HepG2 (cell line): Measurements from ENCODE around the gene NECAP2. TPM values are rescaled to one million over a fixed set of nuclear protein-coding genes. Genes with fewer than 3 reads are reported as not detected.

Source experiments
- ARID2 ChIP-seq: sonication (generic); formaldehyde crosslinking; IDR thresholded peaks from 2 replicates; pipeline ENCODE4 v1.8.1; 2022; ENCODE audit warnings: mild to moderate bottlenecking, missing genetic modification reagents, borderline replicate concordance
- FOXP1 ChIP-seq, 2 experiments: fragments of 450-650 bp in 1 of 2; IDR thresholded peaks; 2 replicates each; pipeline ENCODE4 v1.6.1; 2017 to 2018; ENCODE audit warnings: antibody characterized with exemption in 1 of 2
- HDAC1 ChIP-seq: sonication (generic); formaldehyde crosslinking; IDR thresholded peaks from 2 replicates; pipeline ENCODE4 v1.5.1; 2020; ENCODE audit warnings: mild to moderate bottlenecking, missing genetic modification reagents
- HES4 ChIP-seq: sonication (generic); formaldehyde crosslinking; IDR thresholded peaks from 2 replicates; pipeline ENCODE4 v1.9.0; 2021; ENCODE audit warnings: mild to moderate bottlenecking, missing genetic modification reagents, borderline replicate concordance
- JDP2 ChIP-seq: sonication (generic); formaldehyde crosslinking; IDR thresholded peaks from 2 replicates; pipeline ENCODE4 v1.8.1; 2022; ENCODE audit warnings: missing genetic modification reagents, borderline replicate concordance
- KLF13 ChIP-seq: sonication (generic); formaldehyde crosslinking; IDR thresholded peaks from 2 replicates; pipeline ENCODE4 v1.4.0; 2020; ENCODE audit warnings: mild to moderate bottlenecking, missing genetic modification reagents
- PAX8 ChIP-seq: sonication (generic); formaldehyde crosslinking; IDR thresholded peaks from 2 replicates; pipeline ENCODE4 v1.8.0; 2022; ENCODE audit warnings: mild to moderate bottlenecking, missing genetic modification reagents, borderline replicate concordance
- PBX2 ChIP-seq: IDR thresholded peaks from 2 replicates; pipeline ENCODE4 v1.6.1; 2016; ENCODE audit warnings: control low read depth
- SYNCRIP ChIP-seq: fragments of 200-400 bp; formaldehyde crosslinking; IDR thresholded peaks from 2 replicates; pipeline ENCODE4 v1.6.1; 2018; ENCODE audit warnings: mild to moderate bottlenecking, low read depth, low read length; ENCODE audit not compliant: insufficient read depth
- TIGD3 ChIP-seq: sonication (generic); formaldehyde crosslinking; IDR thresholded peaks from 2 replicates; pipeline ENCODE4 v1.5.1; 2020; ENCODE audit warnings: mild to moderate bottlenecking, missing genetic modification reagents, borderline replicate concordance
- ZBTB25 ChIP-seq: IDR thresholded peaks from 2 replicates; pipeline ENCODE4 v1.6.1; 2018; ENCODE audit warnings: missing genetic modification reagents
- ZMAT3 ChIP-seq: sonication (generic); formaldehyde crosslinking; conservative IDR thresholded peaks from 2 replicates; pipeline ENCODE4 v1.7.0; 2021; ENCODE audit warnings: missing genetic modification reagents
- ZNF224 ChIP-seq: sonication (generic); formaldehyde crosslinking; IDR thresholded peaks from 2 replicates; pipeline ENCODE4 v1.5.0; 2020; ENCODE audit warnings: mild to moderate bottlenecking, missing genetic modification reagents
- ZNF253 ChIP-seq: sonication (generic); formaldehyde crosslinking; IDR thresholded peaks from 2 replicates; pipeline ENCODE4 v1.8.0; 2022; ENCODE audit warnings: mild to moderate bottlenecking, missing genetic modification reagents, borderline replicate concordance
- ZNF850 ChIP-seq: sonication (generic); formaldehyde crosslinking; conservative IDR thresholded peaks from 2 replicates; pipeline ENCODE4 v1.9.0; 2021; ENCODE audit warnings: mild to moderate bottlenecking, missing genetic modification reagents
- polyA plus RNA-seq, 8 experiments: library from polyadenylated mRNA; depleted of rRNA in 3 of 8; stranded (reverse) in 7 of 8; unstranded in 1 of 8; fragments of >200 nt; fragmentation: Illumina TruSeq in 4 of 8; extraction: Trizol in 4 of 8; gene quantifications; 2 replicates each; pipeline versions ENCODE4 v1.2.1 to v1.2.3, GENCODE V29; 2011 to 2016; ENCODE audit warnings: low read depth in 4 of 8, missing spikeins in 1 of 8, mixed read lengths in 1 of 8; ENCODE audit not compliant: insufficient read depth in 1 of 8
- total RNA-seq, 5 experiments: library from RNA; depleted of rRNA; stranded (reverse); fragments of >200 nt; fragmentation: Illumina TruSeq; extraction: Trizol; gene quantifications; 2 replicates each; pipeline ENCODE4 v1.2.3, GENCODE V29; 2016; ENCODE audit warnings: low read depth in 1 of 5
- TF ChIP-seq, protein P1 (sequence below): sonication (generic); formaldehyde crosslinking; IDR thresholded peaks from 2 replicates; pipeline ENCODE4 v1.5.1; 2020; ENCODE audit warnings: missing genetic modification reagents, mild to moderate bottlenecking, borderline replicate concordance
- TF ChIP-seq, protein P2 (sequence below): sonication (generic); formaldehyde crosslinking; IDR thresholded peaks from 2 replicates; pipeline ENCODE4 v1.8.1; 2023; ENCODE audit warnings: mild to moderate bottlenecking, inconsistent platforms, moderate library complexity, missing genetic modification reagents, borderline replicate concordance
- TF ChIP-seq, protein P3 (sequence below): sonication (generic); formaldehyde crosslinking; IDR thresholded peaks from 2 replicates; pipeline ENCODE4 v1.4.0; 2020; ENCODE audit warnings: missing genetic modification reagents

The NECAP2 gene
- total and polyA plus RNA-seq, 2 of the 13 experiments (the other 11 are each of a cell fraction or from before 2014, with no cell fraction given), result 38.5 to 52.3 TPM

DNA sequence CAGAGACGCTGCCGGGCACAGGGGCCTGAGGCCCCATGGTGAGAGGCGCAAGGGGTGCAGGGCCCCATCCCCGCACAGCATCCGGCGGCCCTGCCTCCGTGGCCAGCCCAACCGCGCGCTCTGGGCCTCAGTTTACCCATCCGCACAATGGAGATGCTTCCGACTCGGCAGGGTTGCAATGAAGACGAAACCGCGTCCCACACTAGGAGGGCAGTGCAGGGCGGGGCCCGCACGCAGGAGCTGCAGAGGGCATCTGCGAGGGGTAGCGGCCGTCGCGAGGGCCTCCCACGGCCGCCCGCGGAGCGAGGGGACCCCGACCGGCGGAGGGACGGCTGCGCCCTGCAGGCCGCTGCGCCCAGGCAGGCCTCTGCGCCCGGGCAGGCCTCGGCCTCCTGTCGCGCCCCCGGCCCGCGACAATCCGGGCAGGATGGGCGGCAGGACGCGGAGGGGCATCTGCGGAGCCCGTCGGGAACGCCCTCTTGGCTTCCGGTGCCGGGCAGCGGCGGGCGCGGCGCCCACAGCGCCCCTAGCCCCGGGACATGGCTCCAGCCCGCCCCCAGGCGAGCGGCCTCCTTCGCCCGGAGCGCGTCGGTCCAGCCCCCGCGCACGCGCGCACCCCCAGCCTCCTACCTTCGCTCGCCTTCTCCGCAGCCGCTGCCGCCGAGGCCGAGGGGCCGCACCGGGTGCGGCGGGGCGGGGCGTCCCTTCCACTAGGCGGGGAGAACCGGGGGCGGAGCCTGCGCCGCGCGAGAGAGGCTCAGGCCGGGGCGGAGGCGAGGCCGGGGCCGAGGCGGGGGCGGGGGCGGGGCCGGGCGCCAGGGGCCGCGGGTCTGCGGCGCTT lies 58.3 kb downstream of the NECAP2 start (continued):
- TF ChIP-seq, protein P1, sequence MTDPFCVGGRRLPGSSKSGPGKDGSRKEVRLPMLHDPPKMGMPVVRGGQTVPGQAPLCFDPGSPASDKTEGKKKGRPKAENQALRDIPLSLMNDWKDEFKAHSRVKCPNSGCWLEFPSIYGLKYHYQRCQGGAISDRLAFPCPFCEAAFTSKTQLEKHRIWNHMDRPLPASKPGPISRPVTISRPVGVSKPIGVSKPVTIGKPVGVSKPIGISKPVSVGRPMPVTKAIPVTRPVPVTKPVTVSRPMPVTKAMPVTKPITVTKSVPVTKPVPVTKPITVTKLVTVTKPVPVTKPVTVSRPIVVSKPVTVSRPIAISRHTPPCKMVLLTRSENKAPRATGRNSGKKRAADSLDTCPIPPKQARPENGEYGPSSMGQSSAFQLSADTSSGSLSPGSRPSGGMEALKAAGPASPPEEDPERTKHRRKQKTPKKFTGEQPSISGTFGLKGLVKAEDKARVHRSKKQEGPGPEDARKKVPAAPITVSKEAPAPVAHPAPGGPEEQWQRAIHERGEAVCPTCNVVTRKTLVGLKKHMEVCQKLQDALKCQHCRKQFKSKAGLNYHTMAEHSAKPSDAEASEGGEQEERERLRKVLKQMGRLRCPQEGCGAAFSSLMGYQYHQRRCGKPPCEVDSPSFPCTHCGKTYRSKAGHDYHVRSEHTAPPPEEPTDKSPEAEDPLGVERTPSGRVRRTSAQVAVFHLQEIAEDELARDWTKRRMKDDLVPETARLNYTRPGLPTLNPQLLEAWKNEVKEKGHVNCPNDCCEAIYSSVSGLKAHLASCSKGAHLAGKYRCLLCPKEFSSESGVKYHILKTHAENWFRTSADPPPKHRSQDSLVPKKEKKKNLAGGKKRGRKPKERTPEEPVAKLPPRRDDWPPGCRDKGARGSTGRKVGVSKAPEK (CRISPR knock-in tag), result no peak
- TF ChIP-seq ZNF850, result no peak
- TF ChIP-seq HDAC1 (CRISPR knock-in tag), result 0 out of 2 replicates have a peak, but pooled peaks have one; percentile 6
- TF ChIP-seq ZNF224 (CRISPR knock-in tag), result no peak
- TF ChIP-seq, protein P2, sequence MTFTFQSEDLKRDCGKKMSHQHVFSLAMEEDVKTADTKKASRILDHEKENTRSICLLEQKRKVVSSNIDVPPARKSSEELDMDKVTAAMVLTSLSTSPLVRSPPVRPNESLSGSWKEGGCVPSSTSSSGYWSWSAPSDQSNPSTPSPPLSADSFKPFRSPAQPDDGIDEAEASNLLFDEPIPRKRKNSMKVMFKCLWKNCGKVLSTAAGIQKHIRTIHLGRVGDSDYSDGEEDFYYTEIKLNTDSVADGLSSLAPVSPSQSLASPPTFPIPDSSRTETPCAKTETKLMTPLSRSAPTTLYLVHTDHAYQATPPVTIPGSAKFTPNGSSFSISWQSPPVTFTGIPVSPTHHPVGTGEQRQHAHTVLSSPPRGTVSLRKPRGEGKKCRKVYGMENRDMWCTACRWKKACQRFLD, result no peak
- TF ChIP-seq KLF13, result no peak
- TF ChIP-seq, protein P3, sequence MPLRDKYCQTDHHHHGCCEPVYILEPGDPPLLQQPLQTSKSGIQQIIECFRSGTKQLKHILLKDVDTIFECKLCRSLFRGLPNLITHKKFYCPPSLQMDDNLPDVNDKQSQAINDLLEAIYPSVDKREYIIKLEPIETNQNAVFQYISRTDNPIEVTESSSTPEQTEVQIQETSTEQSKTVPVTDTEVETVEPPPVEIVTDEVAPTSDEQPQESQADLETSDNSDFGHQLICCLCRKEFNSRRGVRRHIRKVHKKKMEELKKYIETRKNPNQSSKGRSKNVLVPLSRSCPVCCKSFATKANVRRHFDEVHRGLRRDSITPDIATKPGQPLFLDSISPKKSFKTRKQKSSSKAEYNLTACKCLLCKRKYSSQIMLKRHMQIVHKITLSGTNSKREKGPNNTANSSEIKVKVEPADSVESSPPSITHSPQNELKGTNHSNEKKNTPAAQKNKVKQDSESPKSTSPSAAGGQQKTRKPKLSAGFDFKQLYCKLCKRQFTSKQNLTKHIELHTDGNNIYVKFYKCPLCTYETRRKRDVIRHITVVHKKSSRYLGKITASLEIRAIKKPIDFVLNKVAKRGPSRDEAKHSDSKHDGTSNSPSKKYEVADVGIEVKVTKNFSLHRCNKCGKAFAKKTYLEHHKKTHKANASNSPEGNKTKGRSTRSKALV (CRISPR knock-in tag), result no peak
- no peak for TF ChIP-seq ZMAT3 (CRISPR knock-in tag)
- no peak for TF ChIP-seq PBX2
- no peak for TF ChIP-seq TIGD3
- TF ChIP-seq SYNCRIP, result no peak
- no peak for TF ChIP-seq JDP2 (CRISPR knock-in tag)
- no peak for TF ChIP-seq ZNF253
- no peak for TF ChIP-seq PAX8
- no peak for TF ChIP-seq FOXP1 (IDR thresholded peaks at IDR 0.05)
- no peak for TF ChIP-seq FOXP1 (CRISPR knock-in tag; IDR thresholded peaks at IDR 0.05)
- peak; percentile 48; the same call in 1 of the 2 replicates for TF ChIP-seq HES4
- TF ChIP-seq ZBTB25 (CRISPR knock-in tag), result peak; percentile 50; the same call in 1 of the 2 replicates
- TF ChIP-seq ARID2 (CRISPR knock-in tag), result no peak
